K562 (cell line): ENCODE data around the gene RFC2. TPM values are rescaled to one million over a fixed set of nuclear protein-coding genes. Genes with fewer than 3 reads are reported as not detected.

Experiments
- ATAC-seq: fragments of 200-7000 bp; cut with Tn5 transposase; 3 replicates; pipeline ENCODE4 v1.9.1; 2020; ENCODE audit warnings: moderate library complexity
- BruUV-seq: library from RNA; stranded (reverse); fragments of 400-500 nt; replicated peaks from 2 replicates; lab custom pipeline; 2021; lab: Mats Ljungman, UMichigan
- CTCF ChIA-PET: fragments of 300-600 bp; formaldehyde crosslinking; extraction: SDS; loops from one replicate; lab custom pipeline; 2021; ENCODE audit warnings: low intra/inter-chr PET ratio; lab: Yijun Ruan, JAX
- POLR2A ChIA-PET: fragments of 300-600, 350-650 bp; sonication (Branson Sonifier 250); formaldehyde crosslinking; extraction: SDS; loops from one replicate; lab custom pipeline; 2021; ENCODE audit warnings: antibody characterized with exemption, inconsistent platforms; lab: Yijun Ruan, JAX
- DNase-seq, 4 experiments: peaks; one replicate each; pipeline versions ENCODE4 v3.0.0 to v3.0.0-alpha.2; 2011 to 2018; ENCODE audit warnings: low spot score in 3 of 4, mixed read lengths in 3 of 4; ENCODE audit errors: extremely low read depth in 1 of 4
- FAIRE-seq: peaks from 2 replicates; lab custom pipeline; 2011; peaks lifted over from hg19 to GRCh38; lab: Jason Lieb, UNC
- H2AFZ ChIP-seq: 2 replicates; pipeline ENCODE4 v1.6.0; 2011; ENCODE audit warnings: low read depth, low read length, control low read depth, inconsistent platforms
- H3K27ac ChIP-seq: fragments of 200-600 bp; 3 replicates; pipeline ENCODE4 v1.8.0; 2011; ENCODE audit warnings: low read depth, mild to moderate bottlenecking, control low read depth, inconsistent platforms, low read length, moderate library complexity, mixed read lengths; ENCODE audit errors: extremely low read depth
- H3K27me3 ChIP-seq, 2 experiments: fragments of 300-600 bp in 1 of 2; 2 replicates in 1 of 2; 3 replicates in 1 of 2; pipeline versions ENCODE4 v1.6.0 to v1.8.0; 2011; ENCODE audit warnings: inconsistent platforms in 2 of 2, low read length in 2 of 2, mild to moderate bottlenecking in 1 of 2, mixed read lengths in 1 of 2, moderate library complexity in 1 of 2; ENCODE audit not compliant: control insufficient read depth in 2 of 2, insufficient read depth in 2 of 2
- H3K36me3 ChIP-seq: fragments of 300-600 bp; 3 replicates; pipeline ENCODE4 v1.8.0; 2011; ENCODE audit warnings: mild to moderate bottlenecking, low read length, inconsistent platforms; ENCODE audit not compliant: control insufficient read depth, insufficient read depth
- H3K4me1 ChIP-seq, 2 experiments: fragments of 200-600 bp in 1 of 2; replicated peaks in 1 of 2; 2 replicates in 1 of 2; 3 replicates in 1 of 2; pipeline versions ENCODE4 v1.5.1 to v1.8.0; 2011; ENCODE audit warnings: inconsistent platforms in 2 of 2, low read length in 2 of 2, mild to moderate bottlenecking in 1 of 2, mixed read lengths in 1 of 2, moderate library complexity in 1 of 2; ENCODE audit not compliant: control insufficient read depth in 2 of 2, insufficient read depth in 2 of 2
- H3K4me2 ChIP-seq: 2 replicates; pipeline ENCODE4 v1.6.1; 2011; ENCODE audit warnings: low read length, control low read depth, inconsistent platforms, mixed read lengths; ENCODE audit not compliant: insufficient read depth
- H3K4me3 ChIP-seq: fragments of 200-600 bp; sonication (generic), shearing (Covaris generic); 2 replicates; pipeline ENCODE4 v1.5.1; 2016; ENCODE audit warnings: control low read depth, inconsistent platforms
- H3K79me2 ChIP-seq: fragments of 200-600 bp; 3 replicates; pipeline ENCODE4 v1.8.0; 2011; ENCODE audit warnings: low read length, inconsistent platforms; ENCODE audit not compliant: control insufficient read depth, insufficient read depth
- H3K9ac ChIP-seq, 2 experiments: 2 replicates each; pipeline versions ENCODE4 v1.6.0 to v1.6.1; 2011; ENCODE audit warnings: low read depth in 2 of 2, low read length in 2 of 2, control low read depth in 1 of 2, inconsistent platforms in 1 of 2, mild to moderate bottlenecking in 1 of 2, mixed read lengths in 1 of 2; ENCODE audit not compliant: insufficient read depth in 1 of 2
- H3K9me1 ChIP-seq: one replicate; pipeline ENCODE4 v1.6.0; 2011; ENCODE audit warnings: inconsistent platforms, mild to moderate bottlenecking, low read length, moderate library complexity; ENCODE audit not compliant: control insufficient read depth, insufficient read depth
- H3K9me3 ChIP-seq: replicated peaks from 2 replicates; pipeline ENCODE4 v1.5.1; 2011; ENCODE audit warnings: low read depth, low read length, inconsistent platforms; ENCODE audit not compliant: control insufficient read depth, insufficient read depth
- H4K20me1 ChIP-seq: replicated peaks from 2 replicates; pipeline ENCODE4 v1.6.1; 2011; ENCODE audit warnings: low read length, inconsistent platforms, mixed read lengths; ENCODE audit not compliant: control insufficient read depth, insufficient read depth
- CREB3 ChIP-seq: fragments of 450-650 bp; conservative IDR thresholded peaks from 2 replicates; pipeline ENCODE4 v1.6.1; 2016; ENCODE audit warnings: missing genetic modification characterization, low read depth, mild to moderate bottlenecking, missing compliant biosample characterization, moderate library complexity
- FOXO4 ChIP-seq: fragments of 450-650 bp; formaldehyde crosslinking; IDR thresholded peaks from 2 replicates; pipeline ENCODE4 v1.4.0; 2020; ENCODE audit warnings: mild to moderate bottlenecking, moderate library complexity
- FOXP1 ChIP-seq: sonication (generic); formaldehyde crosslinking; IDR thresholded peaks from 2 replicates; pipeline ENCODE4 v1.8.0; 2022; ENCODE audit warnings: mild to moderate bottlenecking, missing genetic modification reagents
- GTF2A2 ChIP-seq: IDR thresholded peaks from 2 replicates; pipeline ENCODE4 v1.6.1; 2016; ENCODE audit warnings: mild to moderate bottlenecking, missing genetic modification characterization, missing compliant biosample characterization
- HCFC1 ChIP-seq: IDR thresholded peaks from 2 replicates; pipeline ENCODE4 v1.6.1; 2012; ENCODE audit warnings: low read depth, low read length, improper control_type of control experiment
- POU5F1 ChIP-seq: fragments of 150-350 bp; IDR thresholded peaks from 2 replicates; pipeline ENCODE4 v1.6.1; 2014; ENCODE audit warnings: borderline replicate concordance, low read length, low read depth, mild to moderate bottlenecking; ENCODE audit not compliant: partially characterized antibody
- RFX5 ChIP-seq: IDR thresholded peaks from 2 replicates; pipeline ENCODE4 v1.6.1; 2011; ENCODE audit warnings: low read depth, mild to moderate bottlenecking, improper control_type of control experiment, low read length
- TFAP4 ChIP-seq: sonication (generic); formaldehyde crosslinking; IDR thresholded peaks from 2 replicates; pipeline ENCODE4 v1.8.0; 2022; ENCODE audit warnings: missing genetic modification reagents, mild to moderate bottlenecking, moderate library complexity, borderline replicate concordance
- THRAP3 ChIP-seq: fragments of 450-650 bp; IDR thresholded peaks from 2 replicates; pipeline ENCODE4 v1.6.1; 2016; ENCODE audit warnings: mild to moderate bottlenecking, inconsistent platforms, borderline replicate concordance
- ZBTB2 ChIP-seq: fragments of 450-650 bp; IDR thresholded peaks from 2 replicates; pipeline ENCODE4 v1.6.1; 2016; ENCODE audit warnings: antibody characterized with exemption
- ZNF197 ChIP-seq: fragments of 200-800 bp; sonication (Bioruptor generic); IDR thresholded peaks from 2 replicates; pipeline ENCODE4 v1.6.1; 2016; ENCODE audit warnings: low read depth, missing genetic modification characterization, missing compliant biosample characterization
- ZNF347 ChIP-seq: fragments of 450-650 bp; formaldehyde crosslinking; IDR thresholded peaks from 2 replicates; pipeline ENCODE4 v1.4.0; 2020; ENCODE audit warnings: low read depth, mild to moderate bottlenecking, moderate library complexity
- ZNF644 ChIP-seq: fragments of 200-800 bp; sonication (Bioruptor generic); IDR thresholded peaks from 2 replicates; pipeline ENCODE4 v1.6.1; 2016; ENCODE audit warnings: low read depth, missing genetic modification characterization, missing compliant biosample characterization
- WGBS: fragments of 100-300 bp; shearing (Covaris generic); methylation state at CpG from one replicate; pipeline ENCODE4 v1.1.6; 2016; ENCODE audit warnings: low coverage, mixed read lengths; ENCODE audit not compliant: insufficient coverage; ENCODE audit errors: missing lambda C conversion rate; 5-methylcytosine and 5-hydroxymethylcytosine counted together
- in situ Hi-C: fragments of 300-500 bp; cut with MboI; formaldehyde crosslinking; loops from 4 replicates; pipeline ENCODE4 v1.15.0; 2018; ENCODE audit warnings: inconsistent platforms, mixed read lengths
- intact Hi-C: fragments of 100-400 bp; cut with micrococcal nuclease; formaldehyde crosslinking; loops from 2 replicates; pipeline ENCODE4 v1.14.2; 2022
- polyA plus RNA-seq, 8 experiments: library from polyadenylated mRNA; depleted of rRNA in 4 of 8; stranded (reverse) in 5 of 8; unstranded in 3 of 8; fragments of >200 nt; fragmentation: Nextera tagmentation in 2 of 8; fragmentation: Illumina TruSeq in 1 of 8; extraction: Ambion mirVana in 2 of 8; extraction: Trizol in 1 of 8; gene quantifications; 2 replicates each; pipeline versions ENCODE4 v1.2.1 to v1.2.3, GENCODE V29; 2011 to 2014; ENCODE audit warnings: inconsistent platforms in 1 of 8, missing spikeins in 1 of 8
- total RNA-seq, 7 experiments: library from RNA; depleted of rRNA in 6 of 7; stranded (reverse); fragments of >200 nt in 6 of 7; fragmentation: Illumina TruSeq in 2 of 7; extraction: Trizol in 2 of 7; gene quantifications; 2 replicates each; pipeline versions ENCODE4 v1.2.1 to v1.2.3, GENCODE V29; 2011 to 2021; ENCODE audit warnings: low replicate concordance in 1 of 7
- TF ChIP-seq, protein P1 (sequence below): sonication (generic); formaldehyde crosslinking; IDR thresholded peaks from 2 replicates; pipeline ENCODE4 v1.4.0; 2020; ENCODE audit warnings: mild to moderate bottlenecking, missing genetic modification reagents

RFC2 gene
- total and polyA plus RNA-seq, 9 of the 15 experiments (the other 6 are each of a cell fraction or from before 2014, with no cell fraction given), result 32.5 to 161 (median 102) TPM

DNA sequence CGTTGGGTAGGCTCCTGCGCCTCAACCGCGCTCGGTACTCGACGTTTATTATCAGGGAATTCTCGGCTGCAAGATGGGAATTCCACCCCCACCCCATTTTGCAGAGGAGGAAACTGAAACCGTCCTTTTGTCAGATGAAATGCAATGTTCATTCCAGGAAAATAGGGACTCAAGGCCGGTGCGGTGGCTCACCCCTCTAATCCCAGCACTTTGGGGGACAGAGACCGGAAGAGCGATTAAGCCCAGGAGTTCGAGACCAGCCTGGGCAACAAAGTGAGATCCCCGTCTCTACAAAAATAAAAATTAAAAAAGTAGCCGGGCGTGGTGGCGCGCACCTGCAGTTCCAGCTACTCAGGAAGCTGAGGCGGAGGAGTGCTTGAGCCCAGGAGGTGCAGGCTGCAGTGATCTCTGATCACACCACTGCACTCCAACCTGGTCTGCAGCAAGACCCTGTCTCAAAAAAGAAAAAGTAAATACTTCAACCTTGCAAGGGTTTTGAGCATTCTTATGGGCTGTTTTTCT lies 720 bp upstream of the RFC2 start:
- POLR2A ChIA-PET, result interaction anchor here (0.6 to 1.6 kb wide), 7 partner anchors 9 to 455 kb away, joined by 3 to 8 read pairs (median 5); no protein-coding TSS in a partner anchor
- Histone ChIP-seq H3K4me3 (peak overlapping the region; percentile 98), H3K79me2 (peaks cover 40% of the 10 kb centered on the region), H3K27me3 (no peaks in the 10 kb centered on the region), H3K9me1 (no peaks in the 10 kb centered on the region), H3K27ac (peak overlapping the region; percentile 93), H3K4me2 (peak overlapping the region; percentile 90), H4K20me1 (no peaks in the 10 kb centered on the region), H3K9ac (peak overlapping the region; percentile 99 to 100), H3K9me3 (no peaks in the 10 kb centered on the region), H3K4me1 (peaks cover 9 to 24% of the 10 kb centered on the region in 2 experiments; a peak in 3 of 5 replicates), H2AFZ (peak overlapping the region; percentile 97), H3K36me3 (peaks cover 25% of the 10 kb centered on the region)
- WGBS, result 1% methylated on average over 20 of the region's 20 CpGs
- BruUV-seq, result TSS peak; percentile 84
- peak; percentile 15; the same call in 1 of the 3 replicates for ATAC-seq
- in situ Hi-C loops (no loop called here), intact Hi-C loops (loop anchor here (10.0 kb wide), 1 partner anchor 60 kb away; no protein-coding TSS in a partner anchor)
- FAIRE-seq, result no peak
- peak in 1 of 4 experiments; percentile 39 for DNase-seq
- CTCF ChIA-PET, result interaction anchor here (0.7 kb wide), 1 partner anchor 57 kb away, joined by 3 read pairs; no protein-coding TSS in a partner anchor
- no peak for TF ChIP-seq ZBTB2
- TF ChIP-seq HCFC1, result no peak
- no peak for TF ChIP-seq POU5F1
- no peak for TF ChIP-seq FOXO4 (CRISPR knock-in tag)
- TF ChIP-seq, protein P1, sequence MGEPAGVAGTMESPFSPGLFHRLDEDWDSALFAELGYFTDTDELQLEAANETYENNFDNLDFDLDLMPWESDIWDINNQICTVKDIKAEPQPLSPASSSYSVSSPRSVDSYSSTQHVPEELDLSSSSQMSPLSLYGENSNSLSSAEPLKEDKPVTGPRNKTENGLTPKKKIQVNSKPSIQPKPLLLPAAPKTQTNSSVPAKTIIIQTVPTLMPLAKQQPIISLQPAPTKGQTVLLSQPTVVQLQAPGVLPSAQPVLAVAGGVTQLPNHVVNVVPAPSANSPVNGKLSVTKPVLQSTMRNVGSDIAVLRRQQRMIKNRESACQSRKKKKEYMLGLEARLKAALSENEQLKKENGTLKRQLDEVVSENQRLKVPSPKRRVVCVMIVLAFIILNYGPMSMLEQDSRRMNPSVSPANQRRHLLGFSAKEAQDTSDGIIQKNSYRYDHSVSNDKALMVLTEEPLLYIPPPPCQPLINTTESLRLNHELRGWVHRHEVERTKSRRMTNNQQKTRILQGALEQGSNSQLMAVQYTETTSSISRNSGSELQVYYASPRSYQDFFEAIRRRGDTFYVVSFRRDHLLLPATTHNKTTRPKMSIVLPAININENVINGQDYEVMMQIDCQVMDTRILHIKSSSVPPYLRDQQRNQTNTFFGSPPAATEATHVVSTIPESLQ (CRISPR knock-in tag), result peak; percentile 31; the same call in 1 of the 2 replicates
- no peak for TF ChIP-seq GTF2A2 (tag)
- TF ChIP-seq ZNF197 (CRISPR knock-in tag), result no peak
- no peak for TF ChIP-seq ZNF347 (CRISPR knock-in tag)
- 0 out of 2 replicates have a peak, but pooled peaks have one; percentile 23 for TF ChIP-seq THRAP3
- TF ChIP-seq RFX5, result no peak
- no peak for TF ChIP-seq FOXP1 (CRISPR knock-in tag)
- TF ChIP-seq ZNF644 (tag), result no peak
- no peak for TF ChIP-seq TFAP4 (CRISPR knock-in tag)
- 0 out of 2 replicates have a peak, but pooled peaks have one; percentile 3 for TF ChIP-seq CREB3
